Liver (tissue), 9 donors: ENCODE data around the gene TEC. TPM values are rescaled to one million over a fixed set of nuclear protein-coding genes. Genes with fewer than 3 reads are reported as not detected.

ENCODE experiments used
- DNase-seq: peaks from one replicate; pipeline ENCODE4 v3.0.0-alpha.2; 2017; ENCODE audit warnings: low spot score
- H3K27ac ChIP-seq, 2 donors: one replicate each; pipeline ENCODE4 v1.7.0; 2013; ENCODE audit warnings: inconsistent platforms in 2 of 2, low read length in 2 of 2, control low read depth in 1 of 2, low read depth in 1 of 2, mild to moderate bottlenecking in 1 of 2
- H3K27me3 ChIP-seq, 4 donors: one replicate each; pipeline versions ENCODE4 v1.6.1 to v1.7.0; 2013; ENCODE audit warnings: low read length in 3 of 4, inconsistent platforms in 1 of 4, mild to moderate bottlenecking in 1 of 4, moderate library complexity in 1 of 4; ENCODE audit not compliant: control insufficient read depth in 4 of 4, insufficient read depth in 4 of 4
- H3K36me3 ChIP-seq, 4 donors: one replicate each; pipeline versions ENCODE4 v1.6.1 to v1.7.0; 2013; ENCODE audit warnings: low read length in 3 of 4, mild to moderate bottlenecking in 3 of 4, low read depth in 1 of 4, moderate library complexity in 1 of 4; ENCODE audit not compliant: control insufficient read depth in 4 of 4, insufficient read depth in 3 of 4
- H3K4me1 ChIP-seq, 4 donors: one replicate each; pipeline versions ENCODE4 v1.6.1 to v1.7.0; 2013; ENCODE audit warnings: low read length in 3 of 4, mild to moderate bottlenecking in 3 of 4, moderate library complexity in 1 of 4; ENCODE audit not compliant: control insufficient read depth in 4 of 4, insufficient read depth in 4 of 4
- H3K4me3 ChIP-seq, 3 donors: one replicate each; pipeline versions ENCODE4 v1.6.1 to v1.7.0; 2013; ENCODE audit warnings: low read length in 3 of 3, control low read depth in 1 of 3, low read depth in 1 of 3, mild to moderate bottlenecking in 1 of 3
- H3K9ac ChIP-seq, 2 donors: one replicate each; pipeline ENCODE4 v1.7.0; 2013; ENCODE audit warnings: low read length in 2 of 2, mild to moderate bottlenecking in 2 of 2, moderate library complexity in 2 of 2, control low read depth in 1 of 2, low read depth in 1 of 2
- H3K9me3 ChIP-seq, 4 donors: one replicate each; pipeline versions ENCODE4 v1.6.1 to v1.7.0; 2013; ENCODE audit warnings: low read length in 3 of 4; ENCODE audit not compliant: control insufficient read depth in 4 of 4
- EGR1 ChIP-seq, 2 donors: IDR thresholded peaks; 2 replicates each; pipeline ENCODE4 v1.6.1; 2016 to 2018; ENCODE audit warnings: antibody characterized with exemption in 2 of 2, low read depth in 2 of 2
- FOXA1 ChIP-seq: IDR thresholded peaks from 2 replicates; pipeline ENCODE4 v1.6.1; 2016; ENCODE audit warnings: antibody characterized with exemption
- FOXA2 ChIP-seq: IDR thresholded peaks from 2 replicates; pipeline ENCODE4 v1.6.1; 2016; ENCODE audit warnings: antibody characterized with exemption
- GABPA ChIP-seq, 2 donors: IDR thresholded peaks in 1 of 2; conservative IDR thresholded peaks in 1 of 2; 2 replicates each; pipeline ENCODE4 v1.6.1; 2016; ENCODE audit warnings: antibody characterized with exemption in 2 of 2, mild to moderate bottlenecking in 1 of 2, moderate library complexity in 1 of 2
- HNF4A ChIP-seq, 2 donors: conservative IDR thresholded peaks; 2 replicates each; pipeline ENCODE4 v1.6.1; 2016; ENCODE audit warnings: antibody characterized with exemption in 2 of 2, mild to moderate bottlenecking in 2 of 2
- HNF4G ChIP-seq: IDR thresholded peaks from 2 replicates; pipeline ENCODE4 v1.6.1; 2016; ENCODE audit warnings: antibody characterized with exemption
- JUND ChIP-seq, 2 donors: IDR thresholded peaks; 2 replicates each; pipeline ENCODE4 v1.6.1; 2016; ENCODE audit warnings: antibody characterized with exemption in 2 of 2
- NR2F2 ChIP-seq: IDR thresholded peaks from 2 replicates; pipeline ENCODE4 v1.6.1; 2016; ENCODE audit warnings: antibody characterized with exemption
- RAD21 ChIP-seq, 2 donors: IDR thresholded peaks; 2 replicates each; pipeline ENCODE4 v1.6.1; 2016; ENCODE audit warnings: antibody characterized with exemption in 2 of 2, mild to moderate bottlenecking in 2 of 2
- RXRA ChIP-seq, 2 donors: IDR thresholded peaks; 2 replicates each; pipeline ENCODE4 v1.6.1; 2017 to 2018; ENCODE audit warnings: antibody characterized with exemption in 2 of 2, mild to moderate bottlenecking in 1 of 2
- SP1 ChIP-seq: IDR thresholded peaks from 2 replicates; pipeline ENCODE4 v1.6.1; 2018; ENCODE audit warnings: antibody characterized with exemption, mild to moderate bottlenecking
- TAF1 ChIP-seq: conservative IDR thresholded peaks from 2 replicates; pipeline ENCODE4 v1.6.1; 2016; ENCODE audit warnings: antibody characterized with exemption, mild to moderate bottlenecking
- YY1 ChIP-seq: IDR thresholded peaks from 2 replicates; pipeline ENCODE4 v1.6.1; 2016; ENCODE audit warnings: antibody characterized with exemption, mild to moderate bottlenecking
- WGBS: extraction: QIAGEN DNeasy Blood & Tissue Kit; methylation state at CpG from one replicate; pipeline ENCODE4 v1.1.7; 2013; 5-methylcytosine and 5-hydroxymethylcytosine counted together
- polyA plus RNA-seq, 2 donors: library from polyadenylated mRNA; stranded (reverse) in 1 of 2; unstranded in 1 of 2; fragments of 200-250 nt in 1 of 2; fragments of >200 nt in 1 of 2; fragmentation: Nextera tagmentation in 1 of 2; extraction: Ambion mirVana in 1 of 2; gene quantifications; one replicate each; pipeline versions ENCODE4 v1.2.1 to v1.2.3, GENCODE V29; 2013 to 2015
- total RNA-seq, 2 donors: library from RNA; depleted of rRNA; stranded (reverse); fragments of >200 nt; gene quantifications; one replicate each; pipeline ENCODE4 v1.2.3, GENCODE V29; 2014
- TF ChIP-seq, protein P1 (sequence below): IDR thresholded peaks from 2 replicates; pipeline ENCODE4 v1.6.1; 2016; ENCODE audit warnings: antibody characterized with exemption
- TF ChIP-seq, protein P2 (sequence below): IDR thresholded peaks from 2 replicates; pipeline ENCODE4 v1.6.1; 2016; ENCODE audit warnings: antibody characterized with exemption
- TF ChIP-seq, protein P3 (sequence below): fragments of 150-350 bp; IDR thresholded peaks from 2 replicates; pipeline ENCODE4 v1.5.1; 2017; ENCODE audit warnings: improper control_type of control experiment, low read depth, low read length; ENCODE audit not compliant: missing input control
- TF ChIP-seq, protein P4 (sequence below): IDR thresholded peaks from 2 replicates; pipeline ENCODE4 v1.6.1; 2016; ENCODE audit warnings: antibody characterized with exemption
- TF ChIP-seq, protein P5 (sequence below): IDR thresholded peaks from 2 replicates; pipeline ENCODE4 v1.6.1; 2016; ENCODE audit warnings: antibody characterized with exemption, mild to moderate bottlenecking
- donor health status: healthy.
- donor health status: healthy.
- donor health status: healthy.
- donor health status: healthy.
- donor health status: healthy.

TEC gene
- total and polyA plus RNA-seq, 4 donors, result 1.1 to 4.7 (median 2.0) TPM

DNA sequence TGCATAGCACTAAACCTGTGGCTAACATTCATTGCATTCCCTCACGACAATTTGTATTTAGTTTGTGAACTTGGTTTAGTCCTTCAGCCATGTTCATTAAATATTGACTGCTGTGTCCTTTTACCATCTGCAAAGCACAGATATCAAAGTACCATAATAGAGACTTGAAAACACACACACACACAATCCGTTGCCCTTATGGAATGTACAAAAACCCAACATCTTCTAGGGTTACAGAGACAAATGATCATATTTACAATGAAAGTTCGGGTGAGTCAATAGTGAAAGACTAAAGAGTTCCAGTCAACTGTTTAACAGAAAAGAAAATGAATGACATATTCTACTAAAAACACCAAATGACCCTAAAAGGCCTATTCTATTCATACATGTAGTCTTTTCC, 84.8 kb downstream of the TEC start:
- 88% methylated on average over 3 of the region's 3 CpGs for WGBS
- no peak for DNase-seq

DNA sequence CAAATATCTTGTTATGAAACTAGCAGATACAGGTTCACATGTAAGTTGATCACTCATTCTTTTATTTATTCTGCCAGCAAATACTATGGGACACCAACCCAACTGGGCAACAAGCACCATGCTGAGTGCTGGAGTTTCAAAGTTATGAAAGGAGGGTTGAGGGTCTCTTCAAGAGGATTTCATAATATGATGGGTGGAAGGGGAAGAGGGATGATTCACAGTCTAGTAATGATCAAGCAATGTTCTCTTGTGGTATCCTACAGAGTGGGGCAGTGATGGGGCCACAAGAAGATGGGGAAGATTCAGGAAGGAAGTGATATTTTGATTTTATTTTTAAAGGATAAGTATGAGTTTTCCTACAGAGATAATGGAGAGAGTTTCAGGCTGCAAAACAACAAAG, 89.4 kb downstream of the TEC start:
- H3K9me3 ChIP-seq, result no peaks in the 10 kb centered on the region
- H3K36me3 ChIP-seq, result peaks cover 0 to 1% (median 0%) of the 10 kb centered on the region in 4 donors
- no peaks in the 10 kb centered on the region for H3K4me1 ChIP-seq
- DNase-seq, result no peak
- no peaks in the 10 kb centered on the region for H3K27me3 ChIP-seq
- H3K4me3 ChIP-seq, result no peak overlapping the region
- no peak overlapping the region for H3K9ac ChIP-seq
- H3K27ac ChIP-seq, result no peak overlapping the region
- no peak for TF ChIP-seq GABPA (IDR thresholded peaks at IDR 0.05 in 1 of 2, conservative IDR thresholded peaks at IDR 0.05 in 1 of 2)
- TF ChIP-seq YY1, result no peak
- TF ChIP-seq, protein P1, sequence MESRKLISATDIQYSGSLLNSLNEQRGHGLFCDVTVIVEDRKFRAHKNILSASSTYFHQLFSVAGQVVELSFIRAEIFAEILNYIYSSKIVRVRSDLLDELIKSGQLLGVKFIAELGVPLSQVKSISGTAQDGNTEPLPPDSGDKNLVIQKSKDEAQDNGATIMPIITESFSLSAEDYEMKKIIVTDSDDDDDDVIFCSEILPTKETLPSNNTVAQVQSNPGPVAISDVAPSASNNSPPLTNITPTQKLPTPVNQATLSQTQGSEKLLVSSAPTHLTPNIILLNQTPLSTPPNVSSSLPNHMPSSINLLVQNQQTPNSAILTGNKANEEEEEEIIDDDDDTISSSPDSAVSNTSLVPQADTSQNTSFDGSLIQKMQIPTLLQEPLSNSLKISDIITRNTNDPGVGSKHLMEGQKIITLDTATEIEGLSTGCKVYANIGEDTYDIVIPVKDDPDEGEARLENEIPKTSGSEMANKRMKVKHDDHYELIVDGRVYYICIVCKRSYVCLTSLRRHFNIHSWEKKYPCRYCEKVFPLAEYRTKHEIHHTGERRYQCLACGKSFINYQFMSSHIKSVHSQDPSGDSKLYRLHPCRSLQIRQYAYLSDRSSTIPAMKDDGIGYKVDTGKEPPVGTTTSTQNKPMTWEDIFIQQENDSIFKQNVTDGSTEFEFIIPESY, result no peak
- TF ChIP-seq, protein P2, sequence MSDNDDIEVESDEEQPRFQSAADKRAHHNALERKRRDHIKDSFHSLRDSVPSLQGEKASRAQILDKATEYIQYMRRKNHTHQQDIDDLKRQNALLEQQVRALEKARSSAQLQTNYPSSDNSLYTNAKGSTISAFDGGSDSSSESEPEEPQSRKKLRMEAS, result no peak
- no peak for TF ChIP-seq HNF4G
- TF ChIP-seq JUND (IDR thresholded peaks at IDR 0.05), result no peak
- no peak for TF ChIP-seq RXRA (IDR thresholded peaks at IDR 0.05)
- TF ChIP-seq FOXA1, result no peak

More for the DNA sequence above, 84.8 kb downstream of the TEC start:
- H3K27ac ChIP-seq, result no peak overlapping the region
- TF ChIP-seq JUND (IDR thresholded peaks at IDR 0.05) (no peak), HNF4G (no peak), HNF4A (conservative IDR thresholded peaks at IDR 0.05) (no peak), RAD21 (IDR thresholded peaks at IDR 0.05) (no peak), FOXA2 (no peak), TAF1 (no peak), EGR1 (IDR thresholded peaks at IDR 0.05; ENCODE audit: low read depth in 2 of 2) (no peak), RXRA (IDR thresholded peaks at IDR 0.05) (no peak), GABPA (IDR thresholded peaks at IDR 0.05 in 1 of 2, conservative IDR thresholded peaks at IDR 0.05 in 1 of 2) (no peak), NR2F2 (no peak), FOXA1 (no peak), SP1 (no peak), YY1 (no peak)
- TF ChIP-seq, protein P3, sequence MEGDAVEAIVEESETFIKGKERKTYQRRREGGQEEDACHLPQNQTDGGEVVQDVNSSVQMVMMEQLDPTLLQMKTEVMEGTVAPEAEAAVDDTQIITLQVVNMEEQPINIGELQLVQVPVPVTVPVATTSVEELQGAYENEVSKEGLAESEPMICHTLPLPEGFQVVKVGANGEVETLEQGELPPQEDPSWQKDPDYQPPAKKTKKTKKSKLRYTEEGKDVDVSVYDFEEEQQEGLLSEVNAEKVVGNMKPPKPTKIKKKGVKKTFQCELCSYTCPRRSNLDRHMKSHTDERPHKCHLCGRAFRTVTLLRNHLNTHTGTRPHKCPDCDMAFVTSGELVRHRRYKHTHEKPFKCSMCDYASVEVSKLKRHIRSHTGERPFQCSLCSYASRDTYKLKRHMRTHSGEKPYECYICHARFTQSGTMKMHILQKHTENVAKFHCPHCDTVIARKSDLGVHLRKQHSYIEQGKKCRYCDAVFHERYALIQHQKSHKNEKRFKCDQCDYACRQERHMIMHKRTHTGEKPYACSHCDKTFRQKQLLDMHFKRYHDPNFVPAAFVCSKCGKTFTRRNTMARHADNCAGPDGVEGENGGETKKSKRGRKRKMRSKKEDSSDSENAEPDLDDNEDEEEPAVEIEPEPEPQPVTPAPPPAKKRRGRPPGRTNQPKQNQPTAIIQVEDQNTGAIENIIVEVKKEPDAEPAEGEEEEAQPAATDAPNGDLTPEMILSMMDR, result no peak
- TF ChIP-seq, protein P1, result no peak
- TF ChIP-seq, protein P4, sequence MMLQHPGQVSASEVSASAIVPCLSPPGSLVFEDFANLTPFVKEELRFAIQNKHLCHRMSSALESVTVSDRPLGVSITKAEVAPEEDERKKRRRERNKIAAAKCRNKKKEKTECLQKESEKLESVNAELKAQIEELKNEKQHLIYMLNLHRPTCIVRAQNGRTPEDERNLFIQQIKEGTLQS, result no peak
- TF ChIP-seq, protein P2, result no peak
- TF ChIP-seq, protein P5, sequence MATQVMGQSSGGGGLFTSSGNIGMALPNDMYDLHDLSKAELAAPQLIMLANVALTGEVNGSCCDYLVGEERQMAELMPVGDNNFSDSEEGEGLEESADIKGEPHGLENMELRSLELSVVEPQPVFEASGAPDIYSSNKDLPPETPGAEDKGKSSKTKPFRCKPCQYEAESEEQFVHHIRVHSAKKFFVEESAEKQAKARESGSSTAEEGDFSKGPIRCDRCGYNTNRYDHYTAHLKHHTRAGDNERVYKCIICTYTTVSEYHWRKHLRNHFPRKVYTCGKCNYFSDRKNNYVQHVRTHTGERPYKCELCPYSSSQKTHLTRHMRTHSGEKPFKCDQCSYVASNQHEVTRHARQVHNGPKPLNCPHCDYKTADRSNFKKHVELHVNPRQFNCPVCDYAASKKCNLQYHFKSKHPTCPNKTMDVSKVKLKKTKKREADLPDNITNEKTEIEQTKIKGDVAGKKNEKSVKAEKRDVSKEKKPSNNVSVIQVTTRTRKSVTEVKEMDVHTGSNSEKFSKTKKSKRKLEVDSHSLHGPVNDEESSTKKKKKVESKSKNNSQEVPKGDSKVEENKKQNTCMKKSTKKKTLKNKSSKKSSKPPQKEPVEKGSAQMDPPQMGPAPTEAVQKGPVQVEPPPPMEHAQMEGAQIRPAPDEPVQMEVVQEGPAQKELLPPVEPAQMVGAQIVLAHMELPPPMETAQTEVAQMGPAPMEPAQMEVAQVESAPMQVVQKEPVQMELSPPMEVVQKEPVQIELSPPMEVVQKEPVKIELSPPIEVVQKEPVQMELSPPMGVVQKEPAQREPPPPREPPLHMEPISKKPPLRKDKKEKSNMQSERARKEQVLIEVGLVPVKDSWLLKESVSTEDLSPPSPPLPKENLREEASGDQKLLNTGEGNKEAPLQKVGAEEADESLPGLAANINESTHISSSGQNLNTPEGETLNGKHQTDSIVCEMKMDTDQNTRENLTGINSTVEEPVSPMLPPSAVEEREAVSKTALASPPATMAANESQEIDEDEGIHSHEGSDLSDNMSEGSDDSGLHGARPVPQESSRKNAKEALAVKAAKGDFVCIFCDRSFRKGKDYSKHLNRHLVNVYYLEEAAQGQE, result no peak
- H3K27me3 ChIP-seq, result no peaks in the 10 kb centered on the region
- peaks cover 0 to 1% (median 0%) of the 10 kb centered on the region in 4 donors for H3K36me3 ChIP-seq
- H3K4me1 ChIP-seq, result no peaks in the 10 kb centered on the region
- no peaks in the 10 kb centered on the region for H3K9me3 ChIP-seq
- no peak overlapping the region for H3K9ac ChIP-seq
- H3K4me3 ChIP-seq, result no peak overlapping the region
